Esophagus squamous epithelium (tissue), 4 donors: Measurements from ENCODE around the gene PLD3.

Experiments
- CTCF ChIP-seq, 6 experiments: fragments of 450-650 bp in 4 of 6; fragments of 200-600 bp in 2 of 6; sonication (generic) in 2 of 6; IDR thresholded peaks; one replicate each; pipeline ENCODE4 v1.5.1; 2016 to 2019; ENCODE audit warnings: antibody characterized with exemption in 6 of 6, mild to moderate bottlenecking in 4 of 6, moderate library complexity in 4 of 6
- POLR2A ChIP-seq, 4 donors: fragments of 450-650 bp; IDR thresholded peaks; one replicate each; pipeline ENCODE4 v1.6.1; 2017; ENCODE audit warnings: antibody characterized with exemption in 4 of 4, mild to moderate bottlenecking in 4 of 4, moderate library complexity in 3 of 4

DNA sequence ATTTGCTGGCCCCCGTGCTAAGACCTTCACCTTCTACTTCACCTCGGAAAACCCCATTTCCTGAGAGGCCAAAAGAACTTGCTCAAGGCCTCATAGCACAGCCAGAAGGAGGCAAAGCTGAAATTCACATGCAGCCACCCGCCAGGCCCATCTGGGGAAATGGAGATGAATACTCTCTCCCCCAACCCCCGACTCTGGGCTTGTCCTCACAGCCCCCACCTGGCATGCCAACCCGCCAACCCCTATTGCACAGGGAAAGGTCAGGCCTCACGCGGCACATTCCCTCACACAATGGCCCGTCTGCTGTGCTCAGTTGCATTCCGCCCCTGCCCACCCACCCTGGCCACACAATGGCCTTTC lies 61.5 kb downstream of the PLD3 start:
- TF ChIP-seq CTCF (IDR thresholded peaks at IDR 0.05) (no peak), POLR2A (IDR thresholded peaks at IDR 0.05) (no peak)
